HG03095 (cell line): Measurements from ENCODE around the gene ASCL2.
"Not testable (repeated sequence)": the region's sequence is repeated elsewhere in the genome, so short reads cannot be mapped to it uniquely, and the experiment has no call there.

Source experiments
- ATAC-seq: cut with Tn5 transposase; IDR thresholded peaks from one replicate; pipeline ENCODE4 v1.9.1; 2021; ENCODE audit warnings: moderate library complexity; ENCODE audit not compliant: unreplicated experiment

The ASCL2 gene

GRCh38 chr11:2237457-2238238 is 32.7 kb downstream of the ASCL2 start:
- ATAC-seq = no peak

DNA sequence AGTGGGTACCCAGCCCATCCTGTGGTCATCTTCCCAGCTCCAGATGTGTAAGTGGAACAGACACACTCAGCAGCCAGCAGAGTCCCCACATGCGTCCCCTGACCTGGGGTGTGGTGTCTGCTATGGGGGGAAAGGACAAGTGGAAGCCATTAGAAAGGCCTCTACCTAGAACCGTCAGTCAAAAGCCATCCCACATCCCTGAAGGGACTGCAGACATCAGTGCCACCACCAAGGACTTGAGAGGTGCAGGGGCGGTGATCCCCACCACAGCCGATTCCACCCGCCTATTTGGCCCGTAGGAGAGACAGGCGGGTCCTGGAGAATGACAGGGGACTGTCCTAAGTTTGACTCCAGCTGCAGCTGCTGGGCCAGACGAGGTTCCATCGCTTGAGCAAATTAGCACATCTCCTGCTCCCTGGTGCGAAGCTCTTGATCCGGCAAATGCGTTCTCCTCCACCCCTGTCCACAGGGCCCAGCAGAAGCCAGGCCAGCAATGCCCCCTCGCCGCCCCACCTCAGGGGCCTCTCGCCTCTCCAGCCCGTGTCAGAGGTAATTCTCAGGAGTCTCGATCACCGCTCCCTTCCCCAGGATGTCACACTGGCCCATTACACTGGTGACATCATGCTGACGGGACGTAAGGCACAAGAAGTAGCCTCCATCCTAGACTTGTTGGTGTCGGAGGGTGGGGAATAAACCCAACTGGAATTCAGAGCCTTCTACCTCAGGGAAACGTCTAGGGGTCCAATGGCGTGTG is 33.8 kb downstream of the ASCL2 start:
- ATAC-seq = not testable (repeated sequence)

DNA sequence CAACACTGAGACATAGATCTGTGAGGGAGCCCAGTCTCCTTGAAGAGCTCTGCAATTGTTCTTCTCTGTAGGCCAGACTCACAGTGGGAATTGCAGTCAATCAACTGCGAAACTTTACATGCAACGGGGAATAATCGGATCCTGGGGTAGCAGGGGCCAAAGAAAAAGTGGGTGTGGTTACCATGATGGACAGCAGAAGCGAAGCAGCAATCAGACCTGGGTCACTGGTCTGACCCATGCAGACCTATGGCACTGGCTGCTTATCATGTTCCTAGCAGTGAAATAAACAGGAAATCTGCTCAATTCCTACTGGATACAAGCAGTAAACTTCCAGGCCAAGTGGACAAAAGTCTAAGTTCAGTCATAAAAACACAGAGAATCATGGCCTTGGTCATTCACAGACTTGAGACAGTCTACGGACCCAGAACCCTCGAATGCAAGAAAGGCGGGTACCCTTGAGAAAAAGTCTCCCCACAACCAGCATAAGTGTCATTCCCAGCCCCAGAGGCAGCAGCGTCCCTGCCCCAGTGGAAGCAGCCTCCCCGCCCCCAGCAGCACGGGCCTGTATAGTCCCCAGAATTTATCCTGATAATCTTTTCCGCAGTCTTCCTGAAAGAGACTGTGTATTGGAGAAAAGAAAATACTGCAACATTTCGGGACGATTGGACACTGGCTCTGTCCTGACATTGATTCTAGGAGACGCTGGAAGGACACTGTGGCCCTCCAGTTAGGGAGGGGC is 34.6 kb downstream of the ASCL2 start:
- no peak for ATAC-seq

GRCh38 chr11:2234963-2235362 is 35.4 kb downstream of the ASCL2 start:
- ATAC-seq = no peak

- no peak for ATAC-seq
Observed at GRCh38 chr11:2233693-2234455, 36.5 kb downstream of the ASCL2 start.

GRCh38 chr11:2229713-2230297 is 40.6 kb downstream of the ASCL2 start:
- no peak for ATAC-seq

DNA sequence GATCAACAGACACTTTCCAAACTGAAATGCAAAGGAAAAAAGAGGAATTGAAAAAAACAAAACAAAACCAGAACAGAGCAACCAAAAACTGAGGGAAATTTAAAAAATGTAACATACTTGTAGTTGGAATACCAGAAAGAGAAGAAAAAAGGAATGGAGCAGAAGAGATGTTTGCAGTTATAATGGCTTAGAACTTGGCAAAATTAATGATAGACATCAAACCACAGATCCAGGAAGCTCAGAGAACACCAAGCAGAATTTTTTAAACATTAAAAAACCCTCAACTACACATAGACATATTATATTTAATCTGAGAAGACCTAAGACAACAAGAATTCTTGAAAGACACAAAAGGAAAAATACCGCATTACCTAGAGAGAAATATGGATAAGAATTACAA is 46.1 kb downstream of the ASCL2 start:
- ATAC-seq = no peak

DNA sequence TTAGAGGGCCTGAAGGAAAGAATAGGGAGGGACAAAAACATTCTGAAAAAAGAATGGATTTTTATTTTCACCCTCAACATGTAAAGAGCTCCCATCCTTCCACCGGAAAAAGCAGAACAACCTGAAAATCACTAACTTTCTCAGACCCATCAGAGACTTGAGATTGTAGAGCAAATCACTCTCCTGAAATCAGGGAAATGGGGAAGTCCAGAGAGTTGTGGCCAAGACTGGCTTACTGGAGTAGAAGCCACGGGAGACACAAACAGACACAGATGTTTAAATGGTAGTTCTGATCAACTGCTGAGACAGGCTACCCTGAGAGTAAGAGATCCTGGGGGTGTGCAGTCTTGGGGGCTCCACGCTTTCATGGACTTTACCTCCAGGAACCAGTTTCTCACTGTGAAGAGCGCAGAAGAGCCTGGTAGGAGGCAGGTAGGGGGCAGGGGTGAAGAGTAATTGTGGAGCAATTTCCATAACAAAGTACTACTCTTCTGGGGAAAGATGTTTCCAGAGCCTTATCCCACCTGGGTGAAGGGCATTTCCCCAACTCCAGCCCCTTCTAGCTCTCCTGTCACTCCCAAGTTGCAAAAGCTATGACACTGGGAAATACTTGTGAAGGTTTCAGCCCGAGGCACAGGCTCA is 47.1 kb downstream of the ASCL2 start:
- no peak for ATAC-seq

DNA sequence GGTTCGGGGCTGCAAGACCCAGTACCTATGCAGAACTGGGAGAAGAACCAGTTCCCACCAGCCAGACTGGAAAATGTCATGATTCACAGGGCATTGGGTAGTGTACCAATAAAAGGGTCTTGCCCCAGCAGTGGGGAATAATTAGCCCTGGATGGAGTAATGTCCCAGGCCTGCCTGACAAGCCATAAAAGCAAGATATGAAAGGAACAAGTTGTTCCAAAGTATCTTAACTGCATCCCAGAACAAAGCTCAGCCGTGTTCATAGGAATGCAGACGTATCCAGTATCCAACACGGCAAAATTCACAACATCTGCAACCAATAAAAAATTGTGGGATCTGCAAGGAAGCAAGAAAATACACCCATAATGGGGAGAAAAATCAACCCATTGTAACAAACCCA is 47.9 kb downstream of the ASCL2 start:
- ATAC-seq = no peak

- no peak for ATAC-seq
Observed at GRCh38 chr11:2221591-2221990, 48.8 kb downstream of the ASCL2 start.

GRCh38 chr11:2221024-2221423 is 49.4 kb downstream of the ASCL2 start:
- ATAC-seq = no peak

GRCh38 chr11:2220173-2220771 is 50.1 kb downstream of the ASCL2 start:
- ATAC-seq = no peak

GRCh38 chr11:2219318-2220017 is 50.9 kb downstream of the ASCL2 start:
- no peak for ATAC-seq
